ENCODE results near the gene ZNF554.
A peak's percentile ranks its signal among the peaks of the same experiment; 100 is the strongest.

Gene ZNF554

GRCh38 chr19:2808129-2808941 is 11.3 kb upstream of the ZNF554 start:
- DNase-seq = no peak

- DNase-seq = no peak
These were observed 10.1 kb upstream of the ZNF554 start for GRCh38 chr19:2809387-2810140.

- DNase-seq = no peak
These were observed 9.3 kb upstream of the ZNF554 start for GRCh38 chr19:2810141-2811091.

- DNase-seq = no peak
These were observed 8.4 kb upstream of the ZNF554 start for GRCh38 chr19:2811221-2811722.

- no peak for DNase-seq
These were observed 7.8 kb upstream of the ZNF554 start for GRCh38 chr19:2811735-2812413.

- DNase-seq = no peak
These were observed 7.0 kb upstream of the ZNF554 start for GRCh38 chr19:2812414-2813234.

- DNase-seq = no peak
These were observed 6.2 kb upstream of the ZNF554 start for GRCh38 chr19:2813235-2814160.

- DNase-seq = no peak
These were observed 5.2 kb upstream of the ZNF554 start for GRCh38 chr19:2814426-2814825.

GRCh38 chr19:2815191-2815614 is 4.5 kb upstream of the ZNF554 start:
- DNase-seq = no peak

GRCh38 chr19:2815923-2816322 is 3.7 kb upstream of the ZNF554 start:
- no peak for DNase-seq

GRCh38 chr19:2816641-2817040 is 3.0 kb upstream of the ZNF554 start:
- no peak for DNase-seq

GRCh38 chr19:2817237-2817829 is 2.3 kb upstream of the ZNF554 start:
- peak; percentile 58 for DNase-seq

GRCh38 chr19:2820112-2820702 is 539 bp downstream of the ZNF554 start:
- DNase-seq = peak; percentile 42

- no peak for DNase-seq
These were observed 3.2 kb downstream of the ZNF554 start for GRCh38 chr19:2822846-2823245.

GRCh38 chr19:2823646-2824045 is 4.0 kb downstream of the ZNF554 start:
- no peak for DNase-seq

GRCh38 chr19:2824129-2824528 is 4.5 kb downstream of the ZNF554 start:
- DNase-seq = no peak

GRCh38 chr19:2827022-2827421 is 7.4 kb downstream of the ZNF554 start:
- DNase-seq = no peak

GRCh38 chr19:2827840-2828489 is 8.3 kb downstream of the ZNF554 start:
- no peak for DNase-seq
